Stimulated activated memory B cell treated with anti-CD40 and anti-IgM and Interleukin-4, amounts not matched to agents 10 μg/mL and 1 μg/mL and 100 μg/mL, for 72 hours (primary cell): Measurements from ENCODE around the gene LRRC46.
A peak's percentile ranks its signal among the peaks of the same experiment; 100 is the strongest.

Source experiments
- ATAC-seq: fragments of 150-1000 bp; cut with Tn5 transposase; 2 replicates; pipeline ENCODE4 v1.10.0; 2021
- H3K27ac Mint-ChIP-seq: one replicate; pipeline ENCODE4 v1.8.0; 2022; ENCODE audit warnings: mild to moderate bottlenecking, mixed read lengths
- H3K27me3 Mint-ChIP-seq: one replicate; pipeline ENCODE4 v1.8.0; 2022; ENCODE audit warnings: mixed read lengths
- H3K36me3 Mint-ChIP-seq: one replicate; pipeline ENCODE4 v1.8.0; 2022; ENCODE audit warnings: mixed read lengths
- H3K4me1 Mint-ChIP-seq: one replicate; pipeline ENCODE4 v1.8.0; 2022; ENCODE audit warnings: mixed read lengths
- H3K4me3 Mint-ChIP-seq: one replicate; pipeline ENCODE4 v1.8.0; 2022; ENCODE audit warnings: mild to moderate bottlenecking, moderate library complexity, mixed read lengths
- H3K9me3 Mint-ChIP-seq: one replicate; pipeline ENCODE4 v1.8.0; 2022; ENCODE audit warnings: mixed read lengths

The LRRC46 gene

DNA sequence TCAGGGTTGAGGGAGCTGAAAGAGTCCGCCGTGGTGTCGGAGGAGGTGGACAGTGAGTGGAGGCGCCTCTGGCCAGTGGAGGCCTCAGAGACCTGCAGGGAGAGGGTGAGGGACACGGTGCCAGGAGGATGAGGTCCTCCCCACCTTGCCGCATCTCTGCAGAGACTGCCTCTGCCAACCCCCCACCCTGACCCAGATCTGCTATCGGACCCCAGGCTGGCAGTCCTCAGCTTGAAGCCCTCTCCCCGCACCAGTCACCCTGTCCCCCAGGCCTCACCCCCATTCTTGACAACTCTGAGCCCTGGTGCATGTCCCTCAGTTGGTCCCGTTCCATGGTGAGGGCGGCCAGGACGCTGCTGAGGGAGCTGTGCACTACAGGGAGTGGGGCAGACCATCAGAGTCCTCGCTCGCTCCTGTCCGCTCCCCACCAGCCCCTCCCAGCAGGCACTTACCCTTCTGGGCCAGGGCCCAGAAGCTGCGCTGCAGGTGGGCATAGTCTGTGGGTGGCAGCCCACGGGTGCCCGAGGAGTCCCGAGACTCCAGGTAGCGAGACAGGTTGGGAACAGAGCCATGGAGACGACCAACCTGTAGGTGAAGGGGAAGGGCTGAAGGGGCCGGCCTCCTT lies 15.2 kb upstream of the LRRC46 start:
- Mint-ChIP-seq H3K36me3 (peaks cover 54% of the 10 kb centered on the region), H3K4me3 (no peak overlapping the region), H3K9me3 (no peaks in the 10 kb centered on the region), H3K27me3 (no peaks in the 10 kb centered on the region), H3K27ac (no peak overlapping the region), H3K4me1 (peaks cover 17% of the 10 kb centered on the region)
- ATAC-seq = no peak

DNA sequence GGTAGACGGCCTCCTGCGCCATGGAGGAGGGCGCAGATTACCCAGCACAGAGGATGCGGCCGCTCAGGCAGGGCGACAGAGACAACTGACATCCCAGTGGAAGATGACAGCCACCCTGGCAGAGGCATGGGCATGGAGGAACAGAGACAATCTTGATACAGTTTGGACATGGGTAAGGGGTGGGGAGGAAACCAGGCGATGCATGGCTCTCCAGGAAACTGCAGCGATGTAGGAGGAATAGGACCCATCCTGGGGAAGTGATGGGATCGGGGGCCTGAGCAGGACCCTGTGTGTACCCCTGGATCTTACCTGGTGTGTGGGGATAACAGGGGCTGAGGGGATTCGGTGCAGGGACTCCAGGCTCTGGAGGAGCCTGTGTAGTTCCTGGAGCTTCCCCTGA lies 14.5 kb upstream of the LRRC46 start:
- Mint-ChIP-seq H3K36me3 (peaks cover 46% of the 10 kb centered on the region), H3K27me3 (no peaks in the 10 kb centered on the region)

DNA sequence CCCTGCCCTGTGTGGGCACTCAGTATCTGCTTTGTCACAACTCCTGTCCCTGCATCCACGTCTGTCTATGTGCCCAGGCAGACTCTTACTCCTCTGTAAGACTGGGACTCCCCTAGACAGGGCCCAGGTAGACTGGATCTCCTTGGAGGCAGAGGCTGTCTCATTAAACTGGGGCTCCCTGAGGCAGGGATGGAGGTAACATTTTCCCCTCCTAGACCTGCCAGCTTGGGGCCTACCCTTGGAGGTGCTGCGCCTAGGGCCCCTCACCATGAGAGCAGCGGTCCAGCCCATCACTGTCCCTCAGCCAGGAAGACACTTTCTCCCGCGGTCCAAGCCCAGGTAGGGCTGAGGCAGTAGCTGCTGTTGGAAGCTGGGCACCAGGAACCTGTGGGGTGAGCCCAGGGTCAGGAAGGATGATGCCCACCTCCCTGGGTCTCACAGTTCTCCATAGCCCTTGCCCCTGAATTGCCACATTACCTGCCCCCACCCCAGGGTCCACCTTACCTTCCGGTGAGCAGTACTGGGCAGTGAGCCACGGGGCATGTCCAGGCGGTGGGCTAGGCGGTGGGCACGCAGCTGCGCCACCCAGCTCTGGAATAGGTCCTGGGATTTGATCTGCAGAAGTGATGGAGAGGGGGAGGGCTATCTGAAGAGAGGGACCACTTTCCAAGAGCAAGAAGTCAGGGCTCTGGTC lies 13.3 kb upstream of the LRRC46 start:
- Mint-ChIP-seq H3K27ac (no peak overlapping the region), H3K4me3 (no peak overlapping the region), H3K4me1 (peaks cover 29% of the 10 kb centered on the region), H3K36me3 (peaks cover 37% of the 10 kb centered on the region), H3K27me3 (no peaks in the 10 kb centered on the region), H3K9me3 (no peaks in the 10 kb centered on the region)
- no peak for ATAC-seq

More for the DNA sequence above, 14.5 kb upstream of the LRRC46 start:
- no peak overlapping the region for H3K27ac Mint-ChIP-seq
- H3K4me3 Mint-ChIP-seq = no peak overlapping the region
- H3K9me3 Mint-ChIP-seq = no peaks in the 10 kb centered on the region
- peaks cover 20% of the 10 kb centered on the region for H3K4me1 Mint-ChIP-seq
- no peak for ATAC-seq

DNA sequence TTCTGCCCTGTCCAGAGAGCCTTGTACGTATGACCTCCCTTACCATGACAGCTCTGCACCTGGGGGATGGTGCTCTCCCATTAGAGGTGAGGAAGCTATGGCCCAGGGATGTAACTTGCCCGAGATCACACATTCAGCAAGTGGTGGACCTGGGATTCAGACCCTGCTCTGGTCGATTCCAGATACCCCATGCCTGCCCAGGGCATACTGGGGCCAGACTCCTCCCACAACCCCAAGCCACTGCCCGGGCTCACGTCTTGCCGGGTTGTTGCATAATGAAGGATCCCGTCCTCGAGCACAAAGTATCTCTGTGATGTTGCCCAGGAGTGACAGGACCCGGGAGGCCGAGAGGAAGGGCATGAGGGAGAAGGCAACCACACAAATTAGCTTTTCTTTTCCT lies 12.0 kb upstream of the LRRC46 start:
- Mint-ChIP-seq H3K27ac (no peak overlapping the region), H3K27me3 (no peaks in the 10 kb centered on the region), H3K4me1 (peaks cover 29% of the 10 kb centered on the region), H3K9me3 (no peaks in the 10 kb centered on the region), H3K36me3 (peaks cover 41% of the 10 kb centered on the region), H3K4me3 (no peak overlapping the region)
- ATAC-seq = no peak

DNA sequence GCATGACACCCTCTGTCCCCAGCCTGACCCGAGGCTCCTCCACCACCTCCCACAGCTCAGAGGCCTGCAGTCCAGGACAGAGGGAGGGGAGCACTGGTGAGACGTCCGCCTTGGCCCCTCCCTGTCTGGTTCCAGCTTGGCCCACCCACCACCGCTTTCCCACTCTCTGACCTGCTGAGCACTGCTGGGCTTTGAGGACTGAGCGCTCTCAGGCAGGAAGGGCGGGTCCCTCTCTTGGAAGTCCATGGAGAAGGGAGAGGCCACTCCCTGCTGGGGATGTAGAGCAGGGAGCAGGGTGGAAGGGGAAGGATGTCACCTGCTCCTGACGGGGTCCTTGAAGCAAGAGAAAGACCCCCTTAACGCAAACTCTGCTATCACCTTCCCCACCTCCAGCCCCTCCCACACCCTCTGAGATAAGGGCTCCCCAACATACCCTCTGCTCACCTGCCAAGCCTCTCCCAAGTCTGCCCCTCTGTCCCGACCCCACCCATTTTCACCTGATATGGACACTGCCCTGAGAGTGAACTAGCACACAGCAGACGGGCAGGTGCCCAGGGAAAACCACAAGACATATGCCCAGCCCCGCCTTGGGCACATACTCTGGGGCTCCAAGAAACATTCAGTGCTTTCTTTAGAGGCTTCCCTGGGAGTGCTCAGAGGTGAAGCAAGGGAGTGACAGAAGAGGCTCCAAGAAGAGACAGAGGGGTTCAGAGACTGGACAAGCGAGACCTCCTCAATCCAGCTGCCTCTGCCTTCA lies 11.3 kb upstream of the LRRC46 start:
- peaks cover 29% of the 10 kb centered on the region for H3K4me1 Mint-ChIP-seq
- ATAC-seq = no peak
- peaks cover 39% of the 10 kb centered on the region for H3K36me3 Mint-ChIP-seq
- H3K27ac Mint-ChIP-seq = peak overlapping the region; percentile 92
- H3K27me3 Mint-ChIP-seq = no peaks in the 10 kb centered on the region
- no peaks in the 10 kb centered on the region for H3K9me3 Mint-ChIP-seq
- peak overlapping the region; percentile 94 for H3K4me3 Mint-ChIP-seq

DNA sequence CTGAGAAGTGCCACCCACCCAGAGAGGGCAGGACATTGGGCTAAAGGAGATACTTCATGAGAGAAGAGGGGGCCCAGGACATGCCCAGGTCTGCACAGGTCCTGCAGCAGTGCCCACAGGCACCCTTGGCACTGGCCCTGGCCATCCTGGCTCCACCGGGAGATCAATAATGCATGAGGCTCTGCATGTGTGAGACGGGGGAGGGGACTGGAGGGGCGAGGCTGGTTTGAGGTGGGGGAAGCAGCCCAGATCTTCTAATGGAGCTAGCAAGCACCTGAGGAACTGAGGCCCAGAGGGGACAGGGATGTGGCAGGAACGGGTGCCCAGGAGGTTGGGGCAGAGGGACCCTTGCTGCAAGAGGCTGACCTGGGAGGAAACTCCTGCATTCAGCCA lies 10.4 kb upstream of the LRRC46 start:
- peak overlapping the region; percentile 92 for H3K27ac Mint-ChIP-seq
- H3K4me1 Mint-ChIP-seq = peaks cover 29% of the 10 kb centered on the region
- H3K9me3 Mint-ChIP-seq = no peaks in the 10 kb centered on the region

DNA sequence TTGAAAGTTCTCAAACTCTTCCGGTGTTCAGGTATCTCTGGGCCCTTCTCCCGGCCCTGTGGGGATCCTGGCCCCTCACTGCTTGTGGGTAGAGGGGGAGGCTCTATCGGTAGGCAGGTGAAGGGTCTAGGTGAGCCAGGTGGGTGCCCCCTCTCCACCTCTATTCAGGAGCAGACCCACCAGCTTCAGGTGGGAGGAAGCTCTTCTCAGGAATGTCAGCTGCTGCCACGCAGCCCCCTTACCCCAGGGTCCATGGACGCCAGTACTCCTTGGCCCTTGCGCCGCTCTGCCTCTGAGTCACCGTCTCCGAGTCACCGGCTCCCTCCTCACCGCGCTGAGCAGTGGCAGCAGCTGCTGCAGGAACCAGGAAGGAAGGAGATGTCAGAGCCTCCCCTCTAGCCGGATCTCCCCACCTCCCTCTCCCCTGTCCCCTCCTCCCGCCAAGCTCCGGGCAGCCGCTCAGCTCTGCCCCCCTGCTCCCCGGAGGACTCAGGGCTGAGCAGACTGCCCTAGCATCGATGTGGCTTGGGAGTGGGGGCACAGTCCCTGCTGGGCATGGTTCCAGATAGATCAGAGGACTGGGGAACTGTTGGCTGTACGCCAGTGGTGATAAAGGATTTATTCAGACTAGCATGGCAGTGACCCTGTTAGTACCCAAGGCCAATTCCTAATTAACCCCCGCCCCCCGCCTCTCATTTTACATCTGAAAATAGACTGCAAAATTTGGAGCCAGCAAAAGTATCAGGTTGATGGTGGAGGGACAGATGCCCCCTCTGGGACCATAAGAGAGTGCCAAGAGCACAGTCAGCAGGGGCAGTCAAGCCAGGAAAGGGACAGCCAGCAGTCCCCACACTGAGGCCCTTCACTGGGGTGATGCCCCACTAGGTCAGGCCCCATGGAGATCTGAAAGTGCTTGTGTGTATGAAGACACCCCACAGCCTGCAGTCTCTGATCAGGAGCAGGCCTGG lies 9.8 kb upstream of the LRRC46 start, which contains the start of gene OSBPL7:
Gene OSBPL7, minus strand, starts transcription at position 371 of the 968 bp plus-strand sequence. CDS start 1,516 bp downstream, outside the sequence.
- Mint-ChIP-seq H3K36me3 (peaks cover 40% of the 10 kb centered on the region), H3K4me1 (peaks cover 29% of the 10 kb centered on the region), H3K27me3 (no peaks in the 10 kb centered on the region), H3K9me3 (no peaks in the 10 kb centered on the region), H3K4me3 (peak within 1 kb of the TSS; percentile 94), H3K27ac (peak within 1 kb of the TSS; percentile 92)
- ATAC-seq = peak; percentile 97

More for the DNA sequence above, 10.4 kb upstream of the LRRC46 start:
- Mint-ChIP-seq H3K27me3 (no peaks in the 10 kb centered on the region), H3K36me3 (peaks cover 40% of the 10 kb centered on the region), H3K4me3 (peak overlapping the region; percentile 94)
- no peak for ATAC-seq

DNA sequence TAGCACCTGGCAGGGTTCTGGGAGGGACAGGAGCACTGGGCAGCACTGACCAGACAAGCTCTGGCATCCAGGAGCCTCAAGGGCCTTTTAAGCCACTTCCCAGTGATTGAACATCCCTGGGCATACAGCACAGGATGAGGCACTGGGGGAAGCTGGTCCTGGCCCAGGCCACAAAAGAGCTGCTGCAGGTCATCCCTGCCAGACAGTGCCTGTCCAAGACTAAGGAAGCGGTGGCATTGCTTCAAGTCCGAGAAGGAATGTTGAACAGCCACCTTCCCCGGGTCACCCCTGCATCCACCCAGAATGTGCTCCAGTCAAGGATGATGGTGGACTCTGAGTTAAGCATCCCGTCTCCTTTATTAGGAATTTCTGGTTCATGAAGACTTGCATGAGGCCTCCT lies 8.7 kb upstream of the LRRC46 start:
- peaks cover 33% of the 10 kb centered on the region for H3K36me3 Mint-ChIP-seq
- peaks cover 29% of the 10 kb centered on the region for H3K4me1 Mint-ChIP-seq
- no peaks in the 10 kb centered on the region for H3K9me3 Mint-ChIP-seq
- ATAC-seq = no peak
- no peak overlapping the region for H3K4me3 Mint-ChIP-seq
- H3K27ac Mint-ChIP-seq = peak overlapping the region; percentile 92
- no peaks in the 10 kb centered on the region for H3K27me3 Mint-ChIP-seq

DNA sequence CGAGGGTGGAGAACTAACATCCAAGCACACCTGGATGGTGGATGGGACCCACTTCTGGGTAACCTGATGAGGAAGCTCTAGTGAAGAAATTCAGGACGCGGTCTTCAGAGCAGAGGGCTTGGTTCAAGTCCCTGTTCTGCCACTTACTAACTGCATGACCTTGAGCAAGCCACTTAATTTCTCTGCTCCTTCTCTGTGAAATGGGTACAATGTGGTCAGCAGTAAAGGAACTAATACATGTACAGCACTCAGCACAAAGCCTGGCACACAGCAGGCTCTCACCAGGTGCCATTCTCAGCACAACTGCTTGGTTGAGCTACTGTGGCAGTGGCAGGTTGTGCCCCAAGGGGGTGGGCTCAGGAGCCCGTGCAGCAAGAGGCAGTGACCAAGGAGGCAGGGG lies 8.0 kb upstream of the LRRC46 start:
- no peak for ATAC-seq
- H3K4me3 Mint-ChIP-seq = no peak overlapping the region
- no peak overlapping the region for H3K27ac Mint-ChIP-seq
- peaks cover 35% of the 10 kb centered on the region for H3K4me1 Mint-ChIP-seq
- H3K27me3 Mint-ChIP-seq = no peaks in the 10 kb centered on the region
- peaks cover 38% of the 10 kb centered on the region for H3K36me3 Mint-ChIP-seq
- H3K9me3 Mint-ChIP-seq = no peaks in the 10 kb centered on the region

DNA sequence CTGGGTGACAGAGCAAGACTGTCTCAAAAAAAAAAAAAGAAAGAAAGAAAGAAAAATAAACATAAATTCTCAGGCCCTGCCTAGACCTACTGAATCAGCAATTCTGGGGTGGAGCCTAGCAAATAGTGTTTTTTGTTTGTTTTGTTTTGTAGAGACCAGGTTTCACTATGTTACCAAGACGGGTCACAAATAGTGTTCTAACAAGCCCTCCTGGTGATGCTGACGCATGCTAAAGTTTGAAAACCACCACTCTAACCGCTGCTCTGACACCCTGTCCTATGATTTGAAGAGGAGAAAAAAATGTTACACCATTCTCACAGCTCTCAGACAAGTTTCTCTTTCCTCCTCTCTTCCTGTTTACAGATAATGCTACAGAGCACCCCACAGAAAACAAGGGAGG lies 1.6 kb upstream of the LRRC46 start:
- no peaks in the 10 kb centered on the region for H3K9me3 Mint-ChIP-seq
- H3K27me3 Mint-ChIP-seq = no peaks in the 10 kb centered on the region
- H3K36me3 Mint-ChIP-seq = peaks cover 25% of the 10 kb centered on the region
- H3K4me3 Mint-ChIP-seq = peak overlapping the region; percentile 21
- no peak for ATAC-seq
- H3K4me1 Mint-ChIP-seq = peaks cover 29% of the 10 kb centered on the region
- H3K27ac Mint-ChIP-seq = no peak overlapping the region

DNA sequence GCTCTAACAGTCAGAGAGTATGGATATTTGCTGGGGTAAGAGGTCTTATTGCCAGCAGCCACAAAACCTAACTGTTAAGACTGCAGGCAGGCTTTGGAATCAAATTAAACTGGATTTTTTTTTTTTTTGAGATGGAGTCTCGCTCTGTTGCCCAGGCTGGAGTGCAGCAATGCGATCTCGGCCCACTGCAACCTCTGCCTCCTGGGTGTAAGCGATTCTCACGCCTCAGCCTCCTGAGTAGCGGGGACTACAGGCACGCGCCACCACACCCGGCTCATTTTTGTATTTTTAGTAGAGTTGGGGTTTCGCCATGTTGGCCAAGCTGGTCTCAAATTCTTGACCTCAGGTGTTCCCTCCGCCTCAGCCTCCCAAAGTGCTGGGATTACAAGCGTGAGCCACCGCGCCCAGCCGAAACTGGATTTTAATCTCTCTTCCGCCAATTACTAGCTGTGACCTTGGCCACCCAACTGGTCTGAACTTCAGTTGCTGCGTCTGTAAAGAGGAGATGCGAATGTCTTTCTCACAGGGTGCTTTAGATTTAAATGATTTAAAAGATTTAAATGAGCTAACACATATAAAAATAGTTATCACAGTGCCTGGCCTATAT lies 971 bp upstream of the LRRC46 start:
- Mint-ChIP-seq H3K4me3 (peak overlapping the region; percentile 93), H3K9me3 (no peaks in the 10 kb centered on the region), H3K27ac (peak overlapping the region; percentile 89), H3K4me1 (peaks cover 29% of the 10 kb centered on the region), H3K36me3 (peaks cover 22% of the 10 kb centered on the region), H3K27me3 (no peaks in the 10 kb centered on the region)
- no peak for ATAC-seq

DNA sequence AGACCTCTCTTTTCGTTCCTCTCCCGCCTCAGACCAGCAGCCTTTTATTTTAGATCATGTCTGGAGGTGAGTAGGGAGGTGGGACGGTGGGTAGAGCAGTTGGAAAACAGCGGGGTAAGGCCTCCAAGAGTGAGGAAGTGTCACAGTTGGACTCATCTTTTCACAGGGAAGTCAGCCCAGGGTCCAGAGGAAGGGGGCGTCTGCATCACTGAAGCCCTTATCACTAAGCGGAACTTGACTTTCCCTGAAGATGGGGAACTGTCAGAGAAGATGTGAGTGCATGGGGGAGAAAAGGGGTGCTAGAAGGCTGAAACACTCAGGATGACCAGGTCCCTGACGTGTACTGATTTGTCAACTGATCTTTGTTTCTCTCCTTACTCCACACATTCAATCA lies 461 bp downstream of the LRRC46 start:
- peak; percentile 3 for ATAC-seq
- H3K9me3 Mint-ChIP-seq = no peaks in the 10 kb centered on the region
- H3K27ac Mint-ChIP-seq = peak overlapping the region; percentile 89
- H3K36me3 Mint-ChIP-seq = peaks cover 18% of the 10 kb centered on the region
- peaks cover 29% of the 10 kb centered on the region for H3K4me1 Mint-ChIP-seq
- H3K27me3 Mint-ChIP-seq = no peaks in the 10 kb centered on the region
- H3K4me3 Mint-ChIP-seq = peak overlapping the region; percentile 93

DNA sequence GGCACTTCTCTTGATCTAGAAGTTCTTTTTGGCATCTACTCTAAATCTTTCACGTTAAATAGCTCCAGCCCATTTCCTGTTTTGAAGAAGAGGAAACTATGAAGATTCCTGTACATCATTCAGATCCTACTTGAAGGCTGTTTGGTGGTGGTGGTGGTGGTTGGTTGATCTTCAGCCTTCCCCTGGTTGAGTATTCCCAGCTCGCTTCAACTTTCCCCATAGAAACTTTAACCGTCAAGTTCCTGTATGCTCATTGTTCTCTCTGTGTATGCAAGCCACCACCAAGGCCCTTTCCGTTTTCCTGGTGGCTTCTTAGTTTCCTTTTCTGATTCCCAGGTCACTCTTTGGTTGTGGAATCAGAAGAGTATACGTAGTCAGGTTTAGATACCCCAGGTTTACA lies 3.3 kb downstream of the LRRC46 start:
- H3K36me3 Mint-ChIP-seq = peaks cover 26% of the 10 kb centered on the region
- H3K9me3 Mint-ChIP-seq = no peaks in the 10 kb centered on the region
- H3K27ac Mint-ChIP-seq = no peak overlapping the region
- peaks cover 22% of the 10 kb centered on the region for H3K4me1 Mint-ChIP-seq
- ATAC-seq = no peak
- no peak overlapping the region for H3K4me3 Mint-ChIP-seq
- H3K27me3 Mint-ChIP-seq = no peaks in the 10 kb centered on the region

DNA sequence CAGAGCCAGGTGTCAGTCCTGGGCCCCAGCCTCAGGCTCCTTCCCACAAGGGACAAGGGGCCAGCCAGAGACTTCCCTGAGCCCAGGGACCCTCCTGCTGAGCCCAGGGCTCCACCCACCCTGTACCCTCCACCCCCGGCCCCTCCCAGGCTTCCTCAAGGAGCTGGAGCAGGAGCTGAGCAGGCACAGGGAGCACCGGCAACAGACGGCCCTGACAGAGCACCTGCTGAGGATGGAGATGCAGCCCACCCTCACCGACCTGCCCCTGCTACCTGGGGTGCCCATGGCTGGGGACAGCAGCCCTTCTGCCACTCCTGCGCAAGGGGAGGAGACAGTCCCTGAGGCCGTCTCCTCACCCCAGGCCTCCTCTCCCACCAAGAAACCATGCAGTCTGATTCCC lies 5.1 kb downstream of the LRRC46 start:
- H3K4me1 Mint-ChIP-seq = peaks cover 33% of the 10 kb centered on the region
- no peak overlapping the region for H3K4me3 Mint-ChIP-seq
- no peak for ATAC-seq
- no peaks in the 10 kb centered on the region for H3K9me3 Mint-ChIP-seq
- H3K27ac Mint-ChIP-seq = no peak overlapping the region
- peaks cover 26% of the 10 kb centered on the region for H3K36me3 Mint-ChIP-seq
- no peaks in the 10 kb centered on the region for H3K27me3 Mint-ChIP-seq
